ENCODE measurements around the gene ENPP6.

Gene ENPP6

GRCh38 chr4:184188443-184189400, 29.0 kb downstream of the ENPP6 start:
- Histone ChIP-seq H3K4me1 (ENCODE audit: insufficient read depth, low read length, severe bottlenecking) (no peaks in the 10 kb centered on the region), H2AFZ (ENCODE audit: low read length) (no peak overlapping the region), H3F3A (ENCODE audit: insufficient read depth, low read length) (no peaks in the 10 kb centered on the region), H4K20me1 (ENCODE audit: insufficient read depth, low read length) (no peaks in the 10 kb centered on the region), H3K36me3 (ENCODE audit: insufficient read depth, low read length) (no peaks in the 10 kb centered on the region), H3K27ac (ENCODE audit: low read depth, low read length, poor library complexity, severe bottlenecking) (no peak overlapping the region), H3K9ac (ENCODE audit: low read length) (no peak overlapping the region), H3K27me3 (ENCODE audit: insufficient read depth, low read length) (no peaks in the 10 kb centered on the region), H3K9me3 (ENCODE audit: low read length) (no peaks in the 10 kb centered on the region), H3K79me2 (ENCODE audit: insufficient read depth, low read length) (no peaks in the 10 kb centered on the region), H3K9me2 (ENCODE audit: low read depth, low read length) (no peaks in the 10 kb centered on the region), H3K4me3 (ENCODE audit: low read depth, low read length, poor library complexity, severe bottlenecking) (no peak overlapping the region), H3K4me2 (ENCODE audit: low read length) (no peak overlapping the region)
- TF ChIP-seq, protein P1, sequence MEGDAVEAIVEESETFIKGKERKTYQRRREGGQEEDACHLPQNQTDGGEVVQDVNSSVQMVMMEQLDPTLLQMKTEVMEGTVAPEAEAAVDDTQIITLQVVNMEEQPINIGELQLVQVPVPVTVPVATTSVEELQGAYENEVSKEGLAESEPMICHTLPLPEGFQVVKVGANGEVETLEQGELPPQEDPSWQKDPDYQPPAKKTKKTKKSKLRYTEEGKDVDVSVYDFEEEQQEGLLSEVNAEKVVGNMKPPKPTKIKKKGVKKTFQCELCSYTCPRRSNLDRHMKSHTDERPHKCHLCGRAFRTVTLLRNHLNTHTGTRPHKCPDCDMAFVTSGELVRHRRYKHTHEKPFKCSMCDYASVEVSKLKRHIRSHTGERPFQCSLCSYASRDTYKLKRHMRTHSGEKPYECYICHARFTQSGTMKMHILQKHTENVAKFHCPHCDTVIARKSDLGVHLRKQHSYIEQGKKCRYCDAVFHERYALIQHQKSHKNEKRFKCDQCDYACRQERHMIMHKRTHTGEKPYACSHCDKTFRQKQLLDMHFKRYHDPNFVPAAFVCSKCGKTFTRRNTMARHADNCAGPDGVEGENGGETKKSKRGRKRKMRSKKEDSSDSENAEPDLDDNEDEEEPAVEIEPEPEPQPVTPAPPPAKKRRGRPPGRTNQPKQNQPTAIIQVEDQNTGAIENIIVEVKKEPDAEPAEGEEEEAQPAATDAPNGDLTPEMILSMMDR (IDR thresholded peaks at IDR 0.05; ENCODE audit: low read length): no peak
- TF ChIP-seq EZH2 (IDR thresholded peaks at IDR 0.05; ENCODE audit: borderline replicate concordance, low read length): no peak

DNA sequence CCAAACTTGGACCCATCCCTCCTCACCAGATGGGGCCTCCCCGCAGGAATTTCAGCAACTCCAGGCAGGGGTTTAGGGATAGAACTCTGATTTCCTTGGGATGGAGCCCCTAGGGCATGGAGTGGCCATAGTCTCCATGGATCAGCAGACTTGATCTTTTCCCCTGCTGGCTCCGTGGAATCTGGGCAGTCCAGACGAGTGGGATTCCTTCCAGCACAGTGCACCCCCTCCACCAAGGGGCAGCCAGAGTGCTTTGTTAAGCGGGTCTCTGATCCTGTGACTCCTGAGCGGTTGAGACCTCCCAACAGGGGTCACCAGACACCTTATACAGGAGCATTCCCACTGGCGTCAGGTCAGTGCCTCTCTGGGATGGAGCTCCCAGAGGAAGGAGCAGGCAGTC, 40.4 kb downstream of the ENPP6 start:
- TF ChIP-seq, protein P1 (IDR thresholded peaks at IDR 0.05; ENCODE audit: low read length): no peak
- no peak for TF ChIP-seq EZH2 (IDR thresholded peaks at IDR 0.05; ENCODE audit: borderline replicate concordance, low read length)
- no peaks in the 10 kb centered on the region for H3K9me2 ChIP-seq (ENCODE audit: low read depth, low read length)
- no peak overlapping the region for H3K4me3 ChIP-seq (ENCODE audit: low read depth, low read length, poor library complexity, severe bottlenecking)
- no peak overlapping the region for H3K9ac ChIP-seq (ENCODE audit: low read length)
- H4K20me1 ChIP-seq (ENCODE audit: insufficient read depth, low read length): no peaks in the 10 kb centered on the region
- H2AFZ ChIP-seq (ENCODE audit: low read length): no peak overlapping the region
- no peaks in the 10 kb centered on the region for H3F3A ChIP-seq (ENCODE audit: insufficient read depth, low read length)
- no peaks in the 10 kb centered on the region; the same call in 1 of the 2 replicates for H3K27me3 ChIP-seq (ENCODE audit: insufficient read depth, low read length)
- no peak overlapping the region for H3K27ac ChIP-seq (ENCODE audit: low read depth, low read length, poor library complexity, severe bottlenecking)
- H3K4me1 ChIP-seq (ENCODE audit: insufficient read depth, low read length, severe bottlenecking): no peaks in the 10 kb centered on the region
- H3K9me3 ChIP-seq (ENCODE audit: low read length): no peaks in the 10 kb centered on the region
- H3K36me3 ChIP-seq (ENCODE audit: insufficient read depth, low read length): no peaks in the 10 kb centered on the region
- H3K79me2 ChIP-seq (ENCODE audit: insufficient read depth, low read length): no peaks in the 10 kb centered on the region
- no peak overlapping the region for H3K4me2 ChIP-seq (ENCODE audit: low read length)

GRCh38 chr4:184174571-184175488, 42.8 kb downstream of the ENPP6 start:
- H3K4me1 ChIP-seq (ENCODE audit: insufficient read depth, low read length, severe bottlenecking): no peaks in the 10 kb centered on the region
- H3K4me3 ChIP-seq (ENCODE audit: low read depth, low read length, poor library complexity, severe bottlenecking): no peak overlapping the region
- H3K9ac ChIP-seq (ENCODE audit: low read length): no peak overlapping the region
- no peak overlapping the region for H3K4me2 ChIP-seq (ENCODE audit: low read length)
- H3K27ac ChIP-seq (ENCODE audit: low read depth, low read length, poor library complexity, severe bottlenecking): no peak overlapping the region
- no peaks in the 10 kb centered on the region for H3K9me3 ChIP-seq (ENCODE audit: low read length)
- H3K9me2 ChIP-seq (ENCODE audit: low read depth, low read length): no peaks in the 10 kb centered on the region
- no peaks in the 10 kb centered on the region for H4K20me1 ChIP-seq (ENCODE audit: insufficient read depth, low read length)
- H3K36me3 ChIP-seq (ENCODE audit: insufficient read depth, low read length): no peaks in the 10 kb centered on the region
- TF ChIP-seq, protein P1 (IDR thresholded peaks at IDR 0.05; ENCODE audit: low read length): no peak
- no peak for TF ChIP-seq EZH2 (IDR thresholded peaks at IDR 0.05; ENCODE audit: borderline replicate concordance, low read length)
- no peaks in the 10 kb centered on the region; the same call in 1 of the 2 replicates for H3K27me3 ChIP-seq (ENCODE audit: insufficient read depth, low read length)
- H3K79me2 ChIP-seq (ENCODE audit: insufficient read depth, low read length): no peaks in the 10 kb centered on the region
- no peaks in the 10 kb centered on the region for H3F3A ChIP-seq (ENCODE audit: insufficient read depth, low read length)
- H2AFZ ChIP-seq (ENCODE audit: low read length): no peak overlapping the region
